ENCODE measurements around the gene ELK4.
A peak's percentile ranks its signal among the peaks of the same experiment; 100 is the strongest.
"Not testable (repeated sequence)": the region's sequence is repeated elsewhere in the genome, so short reads cannot be mapped to it uniquely, and the experiment has no call there.

ELK4 gene

DNA sequence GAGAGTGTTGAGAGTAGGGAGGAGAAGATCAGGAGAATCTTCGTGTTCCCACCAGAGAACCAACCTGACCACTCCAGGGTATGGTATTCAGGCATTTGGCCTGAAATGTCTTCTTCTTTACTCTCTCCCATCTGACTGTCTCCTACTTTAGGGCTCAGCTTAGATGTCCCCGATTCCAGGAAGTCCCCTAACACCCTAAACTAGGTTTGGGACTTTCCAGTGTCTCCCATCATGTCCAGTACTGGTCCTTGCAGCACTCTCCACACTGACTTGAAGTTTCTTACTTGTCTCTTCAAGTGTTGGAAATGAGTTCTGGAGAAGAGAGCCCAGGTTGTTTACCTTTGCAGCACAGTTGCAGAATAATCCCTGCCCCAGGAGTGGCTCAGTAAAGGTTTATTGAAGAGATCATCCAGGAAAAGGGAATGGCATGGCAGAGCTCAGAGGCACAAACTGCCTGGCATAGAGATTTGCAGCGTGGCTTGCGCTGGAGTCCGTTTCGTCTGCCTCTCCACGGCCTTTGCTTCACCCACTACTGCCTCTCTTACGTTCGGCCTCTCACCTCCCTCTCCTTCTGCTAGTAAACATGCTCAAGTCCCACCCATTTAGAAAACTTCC lies 6.2 kb upstream of the ELK4 start:
- H3K36me3 ChIP-seq (ENCODE audit: insufficient read depth, low read length): no peaks in the 10 kb centered on the region
- 93% methylated on average over 9 of the region's 9 CpGs for WGBS
- no peak overlapping the region for H3K27ac ChIP-seq (ENCODE audit: low read depth, low read length)
- H3K9me3 ChIP-seq (ENCODE audit: insufficient read depth, low read depth, low read length): no peaks in the 10 kb centered on the region
- no peak overlapping the region for H3K4me3 ChIP-seq (ENCODE audit: low read length)
- no peaks in the 10 kb centered on the region for H3K4me1 ChIP-seq (ENCODE audit: insufficient read depth, low read length)
- H3K27me3 ChIP-seq (ENCODE audit: insufficient read depth, low read length): no peaks in the 10 kb centered on the region
- no peak overlapping the region for H3K9ac ChIP-seq (ENCODE audit: low read depth, low read length)

DNA sequence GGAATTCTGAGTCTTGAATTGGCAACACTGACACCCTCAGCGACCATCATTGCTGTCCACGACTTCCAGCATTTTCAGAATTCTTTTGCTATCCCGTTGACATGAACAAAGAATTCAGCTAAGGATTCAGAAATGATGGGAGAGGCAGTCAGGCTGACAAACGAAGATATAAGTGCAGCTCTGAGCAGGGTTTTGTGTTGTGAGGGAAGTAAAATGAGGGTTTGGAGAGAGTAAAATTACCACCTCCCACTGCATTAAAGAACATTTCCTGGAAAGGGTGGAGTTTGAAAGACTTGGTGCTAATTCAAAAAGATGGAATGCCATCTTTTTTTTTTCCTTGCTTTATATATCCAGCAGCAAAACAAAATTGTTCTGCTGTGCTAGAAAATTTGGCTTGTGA lies 4.9 kb upstream of the ELK4 start:
- Histone ChIP-seq H3K9me3 (ENCODE audit: insufficient read depth, low read depth, low read length) (no peaks in the 10 kb centered on the region), H3K27me3 (ENCODE audit: insufficient read depth, low read length) (no peaks in the 10 kb centered on the region), H3K4me1 (ENCODE audit: insufficient read depth, low read length) (peaks cover 6% of the 10 kb centered on the region; the same call in 1 of the 2 replicates), H3K27ac (ENCODE audit: low read depth, low read length) (no peak overlapping the region), H3K9ac (ENCODE audit: low read depth, low read length) (no peak overlapping the region), H3K4me3 (ENCODE audit: low read length) (no peak overlapping the region), H3K36me3 (ENCODE audit: insufficient read depth, low read length) (no peaks in the 10 kb centered on the region)
- 77% methylated on average over 4 of the region's 4 CpGs for WGBS

DNA sequence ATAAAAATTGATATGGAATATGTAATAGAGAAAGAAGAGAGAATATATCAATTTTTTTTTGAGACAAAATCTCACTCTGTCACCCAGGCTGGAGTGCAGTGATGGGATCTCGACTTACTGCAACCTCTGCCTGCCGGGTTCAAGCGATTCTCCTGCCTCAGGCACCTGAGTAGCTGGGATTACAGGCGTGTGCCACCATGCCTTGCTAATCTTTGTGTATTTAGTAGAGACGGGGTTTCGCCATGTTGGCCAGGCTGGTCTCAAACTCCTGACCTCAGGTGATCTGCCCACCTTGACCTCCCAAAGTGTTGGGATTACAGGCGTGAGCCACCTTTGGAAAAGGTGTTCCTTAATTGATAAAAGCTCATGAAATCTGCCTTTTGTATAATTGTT lies 4.3 kb upstream of the ELK4 start:
- not testable (repeated sequence) for H3K27ac ChIP-seq (ENCODE audit: low read depth, low read length); H3K4me3 ChIP-seq (ENCODE audit: low read length); H3K27me3 ChIP-seq (ENCODE audit: insufficient read depth, low read length); H3K9me3 ChIP-seq (ENCODE audit: insufficient read depth, low read depth, low read length); H3K36me3 ChIP-seq (ENCODE audit: insufficient read depth, low read length); H3K9ac ChIP-seq (ENCODE audit: low read depth, low read length); H3K4me1 ChIP-seq (ENCODE audit: insufficient read depth, low read length)
- 95% methylated on average over 7 of the region's 7 CpGs for WGBS

DNA sequence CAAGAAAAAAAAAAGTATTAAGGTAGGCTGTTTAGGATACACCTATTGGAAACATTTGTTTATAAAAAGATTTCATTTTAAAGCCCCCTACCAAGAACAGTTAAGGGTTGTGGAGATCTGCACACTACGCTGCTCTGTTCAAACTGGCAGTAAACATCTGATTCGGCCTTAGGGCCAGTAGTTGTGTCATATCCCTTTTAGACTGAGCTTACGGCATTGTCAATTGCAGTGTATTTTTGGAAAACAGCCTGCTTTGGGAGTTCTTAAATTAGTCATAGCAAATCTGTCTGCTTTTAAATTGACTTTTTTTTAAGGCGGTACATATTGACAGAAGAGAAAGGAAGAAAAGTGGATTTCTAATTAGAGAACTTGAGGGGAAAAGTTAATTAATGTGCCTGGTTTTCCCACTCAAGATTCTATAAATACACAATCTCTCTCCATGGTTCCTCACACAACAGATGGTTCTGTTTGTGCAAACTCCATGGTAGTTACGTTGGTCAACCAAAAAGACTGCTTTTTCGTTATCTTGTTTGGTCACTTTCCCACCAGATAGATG lies 1.7 kb upstream of the ELK4 start:
- Histone ChIP-seq H3K4me1 (ENCODE audit: insufficient read depth, low read length) (peaks cover 12% of the 10 kb centered on the region; the same call in 1 of the 2 replicates), H3K9me3 (ENCODE audit: insufficient read depth, low read depth, low read length) (no peaks in the 10 kb centered on the region), H3K27me3 (ENCODE audit: insufficient read depth, low read length) (no peaks in the 10 kb centered on the region), H3K27ac (ENCODE audit: low read depth, low read length) (no peak overlapping the region), H3K36me3 (ENCODE audit: insufficient read depth, low read length) (no peaks in the 10 kb centered on the region), H3K9ac (ENCODE audit: low read depth, low read length) (no peak overlapping the region), H3K4me3 (ENCODE audit: low read length) (no peak overlapping the region)
- 96% methylated on average over 6 of the region's 6 CpGs for WGBS

DNA sequence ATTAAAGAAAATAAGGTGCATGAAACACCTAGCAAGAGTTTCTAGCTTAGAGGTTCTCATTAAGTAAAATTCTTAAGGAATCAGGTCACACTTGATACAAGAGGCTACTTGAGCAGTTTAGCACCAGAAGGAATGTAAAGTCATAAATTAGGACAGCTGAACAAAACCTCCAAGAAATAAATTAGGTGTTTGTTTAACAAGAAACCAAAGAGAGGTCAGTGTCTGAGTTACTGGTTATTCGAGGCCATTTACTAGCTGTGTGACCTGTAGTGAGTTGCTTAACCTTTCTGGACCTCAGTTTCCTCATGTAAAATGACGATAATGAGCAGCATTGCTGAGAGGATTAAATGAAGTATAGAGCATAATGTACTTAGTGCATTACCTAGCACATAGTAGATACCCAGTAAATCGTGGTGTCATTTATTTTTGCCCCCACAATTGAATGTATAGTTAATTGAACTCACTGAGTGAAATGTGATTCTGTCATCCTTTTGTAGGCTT lies 908 bp upstream of the ELK4 start:
- WGBS: 87% methylated on average over 3 of the region's 3 CpGs
- Histone ChIP-seq H3K9me3 (ENCODE audit: insufficient read depth, low read depth, low read length) (no peaks in the 10 kb centered on the region), H3K9ac (ENCODE audit: low read depth, low read length) (peak overlapping the region; percentile 87; the same call in 1 of the 2 replicates), H3K4me1 (ENCODE audit: insufficient read depth, low read length) (peaks cover 12% of the 10 kb centered on the region; the same call in 1 of the 2 replicates), H3K27me3 (ENCODE audit: insufficient read depth, low read length) (no peaks in the 10 kb centered on the region), H3K36me3 (ENCODE audit: insufficient read depth, low read length) (0 out of 2 replicates have a peak, but pooled peaks cover under 1% of the 10 kb centered on the region), H3K4me3 (ENCODE audit: low read length) (peak overlapping the region; percentile 72), H3K27ac (ENCODE audit: low read depth, low read length) (peak overlapping the region; percentile 99; the same call in 1 of the 2 replicates)

GRCh38 chr1:205631010-205631767 lies 622 bp downstream of the ELK4 start:
- peaks cover 12% of the 10 kb centered on the region; the same call in 1 of the 2 replicates for H3K4me1 ChIP-seq (ENCODE audit: insufficient read depth, low read length)
- H3K9me3 ChIP-seq (ENCODE audit: insufficient read depth, low read depth, low read length): no peaks in the 10 kb centered on the region
- 0 out of 2 replicates have a peak, but pooled peaks cover 3% of the 10 kb centered on the region for H3K36me3 ChIP-seq (ENCODE audit: insufficient read depth, low read length)
- H3K27ac ChIP-seq (ENCODE audit: low read depth, low read length): peak overlapping the region; percentile 99
- H3K9ac ChIP-seq (ENCODE audit: low read depth, low read length): peak overlapping the region; percentile 89
- peak overlapping the region; percentile 72 for H3K4me3 ChIP-seq (ENCODE audit: low read length)
- WGBS: under 1% methylated on average over 81 of the region's 81 CpGs
- H3K27me3 ChIP-seq (ENCODE audit: insufficient read depth, low read length): no peaks in the 10 kb centered on the region

DNA sequence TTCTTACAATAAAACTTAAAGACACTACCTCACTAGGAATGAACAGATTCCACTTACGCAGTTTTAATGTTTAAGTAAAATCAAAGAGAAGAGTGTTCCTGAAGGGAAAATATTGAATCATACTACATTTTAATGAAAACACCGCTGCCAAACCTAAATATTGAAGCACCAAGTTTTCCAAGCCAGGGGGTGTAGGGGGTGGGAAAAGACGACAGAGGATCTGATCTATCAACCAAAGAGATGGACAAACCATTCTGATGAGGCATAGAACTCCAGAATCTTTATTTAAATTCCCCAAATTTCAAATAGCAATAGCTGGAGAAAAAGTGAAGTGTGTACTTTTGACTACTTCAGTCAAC lies 1.2 kb downstream of the ELK4 start:
- H3K36me3 ChIP-seq (ENCODE audit: insufficient read depth, low read length): 0 out of 2 replicates have a peak, but pooled peaks cover 3% of the 10 kb centered on the region
- H3K4me1 ChIP-seq (ENCODE audit: insufficient read depth, low read length): peaks cover 12% of the 10 kb centered on the region; the same call in 1 of the 2 replicates
- no peaks in the 10 kb centered on the region for H3K27me3 ChIP-seq (ENCODE audit: insufficient read depth, low read length)
- H3K9ac ChIP-seq (ENCODE audit: low read depth, low read length): peak overlapping the region; percentile 89
- WGBS: no CpG with 5 or more reads among the region's 3 CpGs
- no peaks in the 10 kb centered on the region for H3K9me3 ChIP-seq (ENCODE audit: insufficient read depth, low read depth, low read length)
- H3K27ac ChIP-seq (ENCODE audit: low read depth, low read length): peak overlapping the region; percentile 99
- H3K4me3 ChIP-seq (ENCODE audit: low read length): peak overlapping the region; percentile 72

DNA sequence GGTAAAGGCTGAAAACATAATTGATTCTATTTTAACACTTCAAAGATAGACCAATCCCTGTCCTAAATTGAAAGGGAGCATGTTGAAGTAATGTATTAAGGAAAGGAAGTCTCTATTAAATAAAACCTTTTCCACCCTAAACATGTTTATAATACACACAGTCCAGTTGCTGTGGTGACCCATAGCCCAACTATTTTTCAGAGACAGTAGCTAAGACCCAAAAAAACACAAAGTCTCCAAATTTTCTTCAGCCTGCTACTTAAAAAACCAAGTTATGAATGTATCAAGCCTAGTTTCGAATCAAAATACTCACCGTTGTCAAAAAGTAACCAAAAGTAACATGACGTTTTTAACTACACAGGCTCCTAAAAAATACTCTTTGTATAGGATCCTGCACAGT lies 1.6 kb downstream of the ELK4 start:
- H3K27me3 ChIP-seq (ENCODE audit: insufficient read depth, low read length): no peaks in the 10 kb centered on the region

GRCh38 chr1:205629751-205630150 lies 2.1 kb downstream of the ELK4 start:
- peaks cover 12% of the 10 kb centered on the region; the same call in 1 of the 2 replicates for H3K4me1 ChIP-seq (ENCODE audit: insufficient read depth, low read length)

More for the DNA sequence above, 1.6 kb downstream of the ELK4 start:
- WGBS: 51% methylated on average over 3 of the region's 3 CpGs
- Histone ChIP-seq H3K4me3 (ENCODE audit: low read length) (peak overlapping the region; percentile 72), H3K4me1 (ENCODE audit: insufficient read depth, low read length) (peaks cover 12% of the 10 kb centered on the region; the same call in 1 of the 2 replicates), H3K36me3 (ENCODE audit: insufficient read depth, low read length) (0 out of 2 replicates have a peak, but pooled peaks cover 3% of the 10 kb centered on the region), H3K9ac (ENCODE audit: low read depth, low read length) (peak overlapping the region; percentile 89), H3K9me3 (ENCODE audit: insufficient read depth, low read depth, low read length) (no peaks in the 10 kb centered on the region), H3K27ac (ENCODE audit: low read depth, low read length) (peak overlapping the region; percentile 99)

DNA sequence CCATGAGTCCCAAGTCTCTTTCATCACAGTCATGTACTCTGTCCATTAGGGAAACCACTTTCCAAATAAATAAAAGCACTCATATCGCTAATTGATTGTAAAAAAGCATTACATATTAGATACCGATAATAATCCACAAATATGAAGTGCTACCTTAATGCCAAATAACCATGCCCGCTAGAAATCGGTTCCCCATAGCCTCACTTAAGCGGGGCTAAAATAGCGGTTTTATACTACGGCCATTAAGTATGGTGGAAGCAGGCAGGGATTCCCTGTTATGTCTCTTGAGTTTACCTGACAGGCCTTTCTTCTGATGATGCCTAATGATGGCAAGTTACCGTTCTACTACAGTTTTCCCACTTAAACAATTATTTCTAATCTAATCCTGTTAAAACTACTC lies 3.9 kb downstream of the ELK4 start:
- Histone ChIP-seq H3K27me3 (ENCODE audit: insufficient read depth, low read length) (no peaks in the 10 kb centered on the region), H3K9me3 (ENCODE audit: insufficient read depth, low read depth, low read length) (no peaks in the 10 kb centered on the region), H3K36me3 (ENCODE audit: insufficient read depth, low read length) (peaks cover 22% of the 10 kb centered on the region), H3K4me1 (ENCODE audit: insufficient read depth, low read length) (peaks cover 12% of the 10 kb centered on the region; the same call in 1 of the 2 replicates), H3K4me3 (ENCODE audit: low read length) (no peak overlapping the region), H3K27ac (ENCODE audit: low read depth, low read length) (no peak overlapping the region), H3K9ac (ENCODE audit: low read depth, low read length) (no peak overlapping the region)
- WGBS: 94% methylated on average over 8 of the region's 8 CpGs

More at GRCh38 chr1:205629751-205630150, 2.1 kb downstream of the ELK4 start:
- 95% methylated on average over 5 of the region's 6 CpGs for WGBS
- peak overlapping the region; percentile 72 for H3K4me3 ChIP-seq (ENCODE audit: low read length)
- H3K27ac ChIP-seq (ENCODE audit: low read depth, low read length): no peak overlapping the region
- no peak overlapping the region for H3K9ac ChIP-seq (ENCODE audit: low read depth, low read length)
- H3K36me3 ChIP-seq (ENCODE audit: insufficient read depth, low read length): peaks cover 5% of the 10 kb centered on the region; the same call in 1 of the 2 replicates
- no peaks in the 10 kb centered on the region for H3K27me3 ChIP-seq (ENCODE audit: insufficient read depth, low read length)
- H3K9me3 ChIP-seq (ENCODE audit: insufficient read depth, low read depth, low read length): no peaks in the 10 kb centered on the region

DNA sequence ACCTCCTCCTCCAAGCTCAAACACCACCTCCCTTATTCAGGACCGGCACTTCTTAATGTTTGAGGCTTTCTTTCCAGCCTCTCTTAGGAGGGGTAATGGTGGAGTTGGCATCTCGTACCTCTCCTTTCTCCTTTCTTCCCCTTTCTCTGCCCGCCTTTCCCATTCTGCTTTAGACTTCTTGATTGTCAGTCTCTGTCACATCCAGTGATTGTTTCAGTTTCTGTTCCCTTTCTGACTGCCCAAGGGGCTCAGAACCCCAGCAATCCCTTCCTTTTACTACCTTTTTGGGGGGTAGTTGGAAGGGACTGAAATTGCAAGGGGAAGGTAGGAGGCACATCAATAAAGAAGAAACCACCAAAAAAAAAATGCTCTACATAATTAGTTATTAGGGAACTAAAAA lies 5.6 kb downstream of the ELK4 start:
- no peak overlapping the region for H3K9ac ChIP-seq (ENCODE audit: low read depth, low read length)
- no peak overlapping the region for H3K27ac ChIP-seq (ENCODE audit: low read depth, low read length)
- 0 out of 2 replicates have a peak, but pooled peaks cover 7% of the 10 kb centered on the region for H3K4me1 ChIP-seq (ENCODE audit: insufficient read depth, low read length)
- H3K27me3 ChIP-seq (ENCODE audit: insufficient read depth, low read length): no peaks in the 10 kb centered on the region
- WGBS: 89% methylated on average over 2 of the region's 3 CpGs
- H3K36me3 ChIP-seq (ENCODE audit: insufficient read depth, low read length): peaks cover 38% of the 10 kb centered on the region
- no peaks in the 10 kb centered on the region for H3K9me3 ChIP-seq (ENCODE audit: insufficient read depth, low read depth, low read length)
- H3K4me3 ChIP-seq (ENCODE audit: low read length): no peak overlapping the region

All from HUES64 (cell line).